Right ventricle myocardium superior (tissue), 1 donor: ENCODE data around the gene TPGS2. TPM values are rescaled to one million over a fixed set of nuclear protein-coding genes. Genes with fewer than 3 reads are reported as not detected.
"Not testable (repeated sequence)": the region's sequence is repeated elsewhere in the genome, so short reads cannot be mapped to it uniquely, and the experiment has no call there.

ENCODE experiments used
- ATAC-seq: fragments of 200-7000 bp; cut with Tn5 transposase; one replicate; pipeline ENCODE4 v1.9.1; 2020; ENCODE audit warnings: mild to moderate bottlenecking; ENCODE audit not compliant: poor library complexity
- DNase-seq: peaks from one replicate; pipeline ENCODE4 v3.0.0-alpha.2; 2020
- intact Hi-C: fragments of 100-400 bp; cut with DNase I; formaldehyde crosslinking; loops from one replicate; pipeline ENCODE4 v1.11.2; 2022
- total RNA-seq: library from RNA; stranded (reverse); fragmentation: NEBNext Ultra II Directional; extraction: Animal tissue kit (Norgen Biotek cat#: 25700); gene quantifications from one replicate; pipeline ENCODE4 v1.2.1, GENCODE V29; 2021
- donor health status: DM: no; HTN: yes; CAD: no; lungs with severe emphysema.

TPGS2 gene
- total RNA-seq, 1 donor from 2014 or later: 24.6 TPM

GRCh38 chr18:36829362-36830157, 758 bp upstream of the TPGS2 start:
- DNase-seq: no peak
- peak; percentile 2 for ATAC-seq

DNA sequence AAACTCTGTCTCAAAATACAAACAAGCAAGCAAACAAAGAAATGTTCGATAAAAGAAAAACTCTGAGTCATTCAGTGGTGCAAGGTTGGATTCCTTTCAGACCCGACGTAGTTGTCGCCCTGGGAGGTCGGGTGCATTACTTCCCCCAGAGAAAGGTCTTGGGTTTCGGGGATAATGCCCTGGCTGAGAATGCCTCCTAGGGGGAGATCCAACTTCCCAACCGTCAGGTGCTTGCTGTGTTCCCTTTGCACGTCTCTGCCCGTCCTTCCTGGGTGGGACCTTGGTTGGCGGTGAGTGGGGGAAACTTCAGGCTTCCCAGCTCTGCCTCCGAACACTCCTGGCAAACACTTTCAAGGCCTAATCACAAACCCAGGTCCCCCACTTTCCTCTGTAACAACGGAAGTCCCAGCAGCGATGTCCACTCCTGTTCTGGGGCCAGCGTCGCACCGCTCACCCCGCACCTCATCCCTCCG, 609 bp downstream of the TPGS2 start:
- intact Hi-C loops: no loop called here
- ATAC-seq (peak; percentile 12), DNase-seq (no peak)

More at GRCh38 chr18:36829362-36830157, 758 bp upstream of the TPGS2 start:
- intact Hi-C loops: no loop called here

DNA sequence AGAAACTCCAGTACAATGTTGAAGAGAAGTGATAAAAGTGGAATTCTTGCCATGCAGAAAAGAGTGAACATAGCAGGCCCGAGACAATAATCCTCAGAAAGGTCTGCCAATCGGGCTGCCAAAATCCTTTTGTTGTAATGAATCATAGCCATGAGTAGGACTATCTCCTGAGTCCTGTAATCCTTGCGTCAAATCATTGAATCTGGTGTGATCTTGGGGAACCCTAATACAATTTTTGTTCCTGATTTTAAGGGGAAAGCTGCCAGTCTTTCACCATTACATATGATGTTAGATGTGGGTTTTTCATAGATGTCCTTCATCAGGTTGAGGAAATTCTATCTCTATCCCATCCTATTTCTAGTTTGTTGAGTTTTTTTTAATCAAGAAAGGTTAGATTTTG, 2.2 kb downstream of the TPGS2 start:
- DNase-seq: no peak
- no peak for ATAC-seq
- intact Hi-C loops: no loop called here

GRCh38 chr18:36825526-36825925, 3.3 kb downstream of the TPGS2 start:
- ATAC-seq: no peak
- intact Hi-C loops: no loop called here
- no peak for DNase-seq

GRCh38 chr18:36821681-36822080, 7.1 kb downstream of the TPGS2 start:
- DNase-seq (no peak), ATAC-seq (no peak)
- intact Hi-C loops: no loop called here

- intact Hi-C loops: no loop called here
- ATAC-seq (no peak), DNase-seq (no peak)
These were observed 9.2 kb downstream of the TPGS2 start for GRCh38 chr18:36819621-36820020.

GRCh38 chr18:36818652-36819051, 10.2 kb downstream of the TPGS2 start:
- DNase-seq (no peak), ATAC-seq (no peak)
- intact Hi-C loops: no loop called here

- no peak for DNase-seq
- intact Hi-C loops: no loop called here
- peak; percentile 34 for ATAC-seq
These were observed 11.8 kb downstream of the TPGS2 start for GRCh38 chr18:36817039-36817438.

GRCh38 chr18:36816096-36816495, 12.7 kb downstream of the TPGS2 start:
- DNase-seq, intact Hi-C loops, ATAC-seq: not testable (repeated sequence)

- peak; percentile 55 for ATAC-seq
- no peak for DNase-seq
- intact Hi-C loops: no loop called here
These were observed 13.8 kb downstream of the TPGS2 start for GRCh38 chr18:36814994-36815393.

DNA sequence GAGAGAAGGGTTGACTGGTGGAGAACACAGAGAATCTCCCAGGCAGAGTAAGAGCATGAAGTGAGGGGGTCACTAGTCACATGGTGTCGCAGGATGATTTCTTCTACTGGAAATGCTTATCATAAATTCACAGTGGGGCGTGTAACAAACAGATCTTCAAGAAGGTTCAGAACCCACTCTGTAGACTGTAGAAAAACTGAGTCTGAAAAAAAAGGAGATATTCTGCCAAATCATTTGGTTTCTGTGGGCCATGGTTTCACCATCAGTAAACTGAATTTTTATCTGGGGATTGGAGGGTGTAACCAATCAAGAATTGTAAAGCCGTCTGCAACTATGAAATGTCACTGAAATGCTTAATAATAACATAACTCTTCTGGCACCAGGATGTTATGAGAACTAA, 15.0 kb downstream of the TPGS2 start:
- intact Hi-C loops: no loop called here
- ATAC-seq: no peak
- no peak for DNase-seq

DNA sequence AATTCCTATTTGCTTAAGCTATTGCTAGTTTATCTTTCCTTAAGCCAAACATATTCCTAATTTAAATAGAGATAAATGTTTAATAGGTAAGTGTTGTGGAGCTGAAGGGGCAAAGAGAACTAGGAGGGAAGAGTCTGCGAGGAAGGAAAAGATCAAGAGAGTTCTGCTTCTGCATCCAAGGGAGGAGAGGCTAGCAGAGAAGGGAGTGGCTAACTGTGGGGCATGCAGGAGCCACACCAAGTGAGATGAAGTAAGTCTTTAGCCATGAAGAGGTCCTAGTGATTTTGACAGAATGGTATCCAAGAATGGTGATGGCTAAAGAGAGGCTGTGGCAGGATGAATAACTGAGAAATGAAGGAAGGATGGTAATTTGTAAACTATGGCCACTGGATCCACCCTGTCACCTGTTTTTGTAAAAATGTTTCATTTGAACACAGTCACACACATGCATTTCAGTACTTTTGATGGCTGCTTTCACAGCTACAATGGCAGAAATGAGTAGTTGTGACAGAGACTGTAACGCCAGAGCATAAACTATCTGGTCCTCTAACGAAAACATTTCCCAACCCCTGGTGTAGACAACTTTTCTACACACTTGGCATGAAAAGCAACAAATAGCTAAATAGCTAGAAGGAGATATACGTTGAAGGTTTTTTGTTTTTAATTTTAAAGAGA, 15.6 kb downstream of the TPGS2 start:
- ATAC-seq: no peak
- intact Hi-C loops: no loop called here
- DNase-seq: no peak

- intact Hi-C loops: no loop called here
- ATAC-seq: peak; percentile 29
- no peak for DNase-seq
These were observed 16.1 kb downstream of the TPGS2 start for GRCh38 chr18:36812678-36813077.

- ATAC-seq (no peak), DNase-seq (no peak)
- intact Hi-C loops: no loop called here
These were observed 16.8 kb downstream of the TPGS2 start for GRCh38 chr18:36811955-36812354.

DNA sequence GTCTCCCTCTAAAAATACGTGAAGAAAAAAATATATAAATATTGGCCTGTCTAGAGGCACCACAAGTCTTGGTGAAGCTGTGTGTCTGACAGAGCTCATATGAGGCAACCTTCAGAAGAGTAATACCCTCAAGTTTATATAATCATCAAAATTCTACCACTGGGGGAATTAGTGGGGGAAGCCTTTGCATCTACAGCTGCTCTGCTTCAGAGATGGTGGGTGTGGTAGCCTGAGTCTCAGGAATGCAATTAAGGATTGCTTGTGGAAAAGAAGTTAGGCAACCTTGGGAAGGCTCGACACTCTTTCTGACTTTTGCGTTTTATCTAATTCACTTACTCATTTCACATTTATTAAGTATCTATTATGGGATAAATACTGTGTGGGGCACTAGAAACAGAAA, 17.4 kb downstream of the TPGS2 start:
- peak; percentile 24 for ATAC-seq
- intact Hi-C loops: no loop called here
- no peak for DNase-seq

DNA sequence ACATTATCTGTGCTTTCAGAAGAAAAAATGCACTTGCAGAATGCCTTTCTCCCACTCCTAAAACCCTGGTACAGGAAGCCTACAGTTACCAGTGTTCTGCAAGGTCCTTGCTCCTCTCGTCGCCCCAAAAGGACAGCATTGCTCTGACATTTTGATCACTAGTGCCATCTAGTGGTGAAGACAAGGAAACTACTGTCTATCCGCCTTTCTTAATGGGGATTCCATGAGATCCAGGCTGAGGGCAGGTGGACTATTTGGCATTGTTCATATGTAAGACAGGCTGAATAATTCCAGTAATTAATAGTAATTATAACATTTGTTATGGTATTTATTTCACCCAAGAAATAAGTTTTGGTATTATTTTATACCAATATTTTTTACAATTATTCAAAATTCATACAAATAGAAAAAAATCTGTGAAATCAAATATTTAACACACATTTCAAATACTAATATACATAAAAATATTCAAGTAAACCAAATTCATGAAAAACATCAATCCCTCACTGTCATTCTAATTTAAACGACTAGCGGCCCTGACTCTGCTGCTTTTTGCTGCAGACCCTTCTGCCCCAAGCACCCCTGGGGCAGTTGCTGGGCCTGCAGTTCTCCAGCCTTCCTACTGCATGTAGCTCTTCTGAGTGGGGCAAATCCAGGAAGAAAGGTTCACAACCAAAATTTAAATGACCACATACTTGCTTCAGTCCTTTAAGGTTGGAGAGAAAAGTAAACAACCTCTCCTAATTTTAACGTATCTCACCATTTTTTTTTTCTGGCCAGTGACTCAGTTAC, 19.0 kb downstream of the TPGS2 start:
- intact Hi-C loops: loop anchor here (10.0 kb wide), 1 partner anchor 125 kb away; no protein-coding TSS in a partner anchor
- DNase-seq (no peak), ATAC-seq (peak; percentile 84)

- no peak for DNase-seq
- no peak for ATAC-seq
- intact Hi-C loops: loop anchor here (10.0 kb wide), 1 partner anchor 124 kb away; no protein-coding TSS in a partner anchor
These were observed 20.1 kb downstream of the TPGS2 start for GRCh38 chr18:36808681-36809080.

DNA sequence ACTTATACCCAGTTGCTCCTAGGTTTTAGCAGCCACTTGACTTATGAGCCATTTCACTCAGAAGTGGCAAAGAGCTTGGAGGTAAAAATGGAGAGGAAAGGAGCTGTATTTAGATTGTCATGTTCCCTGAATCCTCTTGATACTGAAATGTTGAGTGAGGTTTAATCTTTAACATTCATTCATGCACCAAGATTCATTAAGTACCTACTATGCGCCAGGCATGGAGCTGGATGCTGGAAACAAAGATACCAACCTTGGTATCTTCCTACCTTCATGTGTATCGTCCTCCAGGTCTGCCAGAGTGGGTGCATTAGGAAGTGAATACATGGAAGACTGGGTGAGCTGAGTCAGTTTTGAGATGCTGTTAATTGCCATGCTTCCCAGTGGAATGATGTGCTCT, 23.7 kb downstream of the TPGS2 start:
- intact Hi-C loops: loop anchor here (10.0 kb wide), 1 partner anchor 120 kb away; no protein-coding TSS in a partner anchor
- ATAC-seq: no peak
- DNase-seq: no peak
